NCI-H2107 treated with DMSO at 0.1 percent for 48 hours (cell line): Measurements from ENCODE around the gene ZNF814.
"Not testable (repeated sequence)": the region's sequence is repeated elsewhere in the genome, so short reads cannot be mapped to it uniquely, and the experiment has no call there.

Experiments used
- DNase-seq: peaks from one replicate; lab custom pipeline; 2025; ENCODE audit not compliant: unreplicated experiment; lab: John Stamatoyannopoulos, UW

ZNF814 gene

DNA sequence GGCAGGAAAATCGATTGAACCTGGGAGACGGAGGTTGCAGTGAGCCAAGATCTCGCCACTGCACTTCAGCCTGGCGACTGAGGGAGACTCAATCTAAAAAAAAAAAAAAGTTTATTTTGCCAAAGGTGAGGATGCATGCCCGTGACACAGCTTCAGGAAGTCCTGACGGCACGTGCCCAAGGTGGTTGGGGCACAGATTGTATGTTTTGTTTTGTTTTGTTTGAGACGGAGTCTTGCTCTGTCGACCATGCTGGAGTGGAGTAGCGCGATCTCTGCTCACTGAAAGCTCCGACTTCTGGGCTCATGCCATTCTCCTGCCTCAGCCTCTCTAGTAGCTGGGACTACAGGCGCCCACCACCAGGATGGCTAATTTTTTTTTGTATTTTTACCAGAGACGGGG lies 70.9 kb downstream of the ZNF814 start:
- no peak for DNase-seq

- no peak for DNase-seq
These were observed 72.2 kb downstream of the ZNF814 start for GRCh38 chr19:57816652-57817051.

GRCh38 chr19:57815247-57816075 lies 73.4 kb downstream of the ZNF814 start:
- DNase-seq, result no peak

GRCh38 chr19:57814505-57815246 lies 74.2 kb downstream of the ZNF814 start, which contains the start of gene ZNF552:
TSS of gene ZNF552 (minus strand) at chr19:57814913. CDS start at chr19:57814743, 170 bp downstream.
- DNase-seq, result peak; percentile 88

DNA sequence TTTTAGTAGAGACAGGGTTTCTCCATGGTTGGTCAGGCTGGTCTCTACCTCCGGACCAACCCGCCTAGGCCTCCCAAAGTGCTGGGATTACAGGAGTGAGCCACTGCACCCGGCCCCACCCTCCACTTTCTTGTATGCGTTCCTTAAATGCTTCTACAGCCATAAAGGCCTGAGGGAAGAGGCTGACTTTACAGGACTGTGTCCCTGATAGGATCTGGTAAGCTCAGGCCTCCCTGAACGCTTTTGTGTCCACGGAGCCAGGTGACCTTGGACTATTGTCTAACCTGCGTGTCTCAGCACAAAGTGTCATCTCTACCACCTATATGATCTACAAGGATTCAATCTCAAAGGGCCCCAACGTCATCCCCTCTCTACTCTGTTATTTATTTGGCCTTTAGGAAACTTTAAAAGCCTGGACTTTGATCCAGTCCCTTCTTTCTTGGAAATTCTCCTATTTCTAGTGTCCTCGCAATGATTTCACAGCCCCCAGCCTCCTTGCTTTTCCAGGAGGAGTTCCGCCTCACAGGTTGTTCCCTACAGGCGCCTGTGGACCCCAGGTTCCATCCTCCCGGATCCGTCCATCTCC lies 74.8 kb downstream of the ZNF814 start:
- DNase-seq, result no peak

DNA sequence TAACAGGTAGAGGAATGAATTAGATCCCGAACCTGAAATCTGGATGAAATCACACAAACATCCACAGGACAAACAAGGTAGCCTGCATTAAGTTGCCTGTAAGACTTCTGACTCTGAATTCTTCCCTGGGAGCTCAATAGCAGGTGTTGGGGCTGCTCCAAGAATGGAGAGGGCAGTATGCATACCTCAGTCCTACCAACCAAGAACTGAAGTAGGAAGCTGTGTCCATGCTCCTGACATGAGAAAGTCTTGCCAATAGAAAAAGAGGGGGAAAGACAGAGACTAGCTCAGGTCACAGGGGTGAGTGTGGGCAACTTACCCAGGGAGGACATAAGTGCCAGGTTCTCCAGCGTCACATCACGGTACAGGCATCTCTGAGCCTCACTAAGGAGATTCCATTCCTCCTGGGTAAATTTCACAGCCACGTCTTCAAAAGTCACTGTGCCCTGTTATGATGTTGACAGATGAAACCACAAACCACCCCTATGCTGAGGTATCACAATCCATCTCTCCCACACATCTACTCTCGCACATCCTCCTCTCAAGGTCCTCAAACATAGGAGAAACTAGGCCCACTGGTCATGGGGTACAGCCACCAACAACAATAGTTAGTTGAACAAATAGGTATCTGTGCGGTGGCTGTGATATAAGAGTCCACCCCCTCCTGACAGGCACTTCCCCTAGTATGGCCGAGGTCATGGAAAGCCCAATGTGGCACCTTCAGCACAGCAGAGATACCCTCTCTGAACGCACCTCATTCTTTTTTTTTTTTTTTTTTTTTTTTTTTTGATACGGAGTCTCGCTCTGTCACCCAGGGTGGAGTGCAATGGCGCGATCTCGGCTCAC lies 75.6 kb downstream of the ZNF814 start:
- not testable (repeated sequence) for DNase-seq

GRCh38 chr19:57812226-57812625 lies 76.6 kb downstream of the ZNF814 start:
- DNase-seq, result no peak

DNA sequence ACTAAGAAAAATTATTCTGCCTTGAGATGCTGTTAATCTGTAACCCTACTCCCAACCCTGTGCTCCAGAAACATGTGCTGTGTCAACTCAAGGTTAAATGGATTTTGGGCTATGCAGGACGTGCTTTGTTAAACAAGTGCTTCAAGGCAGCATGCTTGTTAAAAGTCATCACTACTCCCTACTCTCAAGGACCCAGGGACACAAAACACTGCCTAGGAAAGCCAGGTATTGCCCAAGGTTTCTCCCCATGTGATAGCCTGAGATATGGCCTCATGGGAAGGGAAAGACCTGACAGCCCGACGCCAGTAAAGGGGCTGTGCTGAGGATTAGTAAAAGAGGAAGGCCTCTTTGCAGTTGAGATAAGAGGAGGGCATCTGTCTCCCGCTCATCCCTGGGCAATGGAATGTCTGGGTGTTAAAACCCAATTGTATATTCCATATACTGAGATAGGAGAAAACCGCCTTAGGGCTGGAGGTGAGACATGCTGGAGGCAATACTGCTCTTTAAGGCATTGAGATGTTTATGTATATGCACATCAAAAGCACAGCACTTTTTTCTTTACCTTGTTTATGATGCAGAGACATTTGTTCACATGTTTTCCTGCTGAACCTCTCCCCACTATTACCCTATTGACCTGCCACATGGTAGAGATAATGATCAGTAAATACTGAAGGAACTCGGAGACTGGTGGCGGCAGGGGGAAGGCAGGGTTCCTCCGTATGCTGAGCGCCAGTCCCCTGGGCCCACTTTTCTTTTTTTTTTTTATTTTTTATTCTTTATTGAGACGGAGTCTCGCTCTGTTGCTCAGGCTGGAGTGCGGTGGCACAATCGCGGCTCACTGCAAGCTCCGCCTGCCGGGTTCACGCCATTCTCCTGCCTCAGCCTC lies 78.2 kb downstream of the ZNF814 start:
- not testable (repeated sequence) for DNase-seq

GRCh38 chr19:57807541-57807940 lies 81.3 kb downstream of the ZNF814 start:
- DNase-seq, result no peak

DNA sequence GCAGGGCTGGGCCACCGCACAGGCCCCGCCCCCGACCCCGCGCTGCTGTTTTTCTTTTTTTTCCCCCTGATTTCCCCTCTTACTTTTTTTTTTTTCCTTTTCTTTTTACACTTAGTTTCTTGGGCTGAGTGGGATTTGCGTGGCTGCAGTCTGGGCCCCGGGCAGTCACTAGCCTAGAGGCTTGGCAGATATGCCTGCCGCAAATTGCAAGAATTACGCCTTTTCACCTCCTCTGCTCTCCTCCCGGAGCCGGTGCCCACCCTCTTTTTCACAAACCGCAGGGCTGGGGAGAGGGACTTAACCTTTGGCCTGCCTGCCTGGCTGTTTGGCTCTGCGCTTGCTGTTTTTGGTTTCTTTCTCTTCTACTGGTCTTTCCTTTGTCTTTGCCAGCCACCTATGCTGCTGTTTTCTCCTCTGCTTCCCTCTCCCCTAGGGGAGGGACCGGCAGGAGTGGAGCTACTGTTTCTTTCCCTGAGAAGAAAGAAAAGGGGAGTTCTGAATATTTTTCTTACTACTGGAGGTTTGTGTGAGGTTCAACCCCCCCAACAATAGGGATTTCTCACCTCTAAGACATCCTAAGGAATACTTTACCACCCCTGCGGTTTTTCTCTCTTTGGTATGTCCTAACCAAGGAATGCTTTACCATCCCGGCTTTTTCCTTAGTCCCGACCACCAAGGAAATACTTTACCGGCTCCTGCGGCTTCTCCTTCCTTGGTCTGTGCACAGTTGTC lies 85.1 kb downstream of the ZNF814 start:
- DNase-seq, result no peak

DNA sequence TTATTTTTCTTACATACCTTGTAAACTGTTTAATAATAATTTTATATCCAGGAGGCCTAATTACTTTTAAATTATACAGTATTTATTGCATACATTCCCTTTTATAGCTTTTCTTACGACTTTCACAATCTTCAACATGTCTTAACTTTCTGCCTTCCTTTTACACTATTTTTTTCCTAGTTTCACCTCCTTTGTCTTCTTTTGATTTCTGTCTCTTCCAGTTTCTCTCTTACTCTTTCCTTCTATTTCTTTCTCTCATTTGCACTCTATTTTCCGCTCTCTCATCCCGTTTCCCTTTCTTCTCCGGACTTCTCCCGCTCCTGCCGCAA lies 85.6 kb downstream of the ZNF814 start:
- no peak for DNase-seq

- DNase-seq, result no peak
These were observed 86.6 kb downstream of the ZNF814 start for GRCh38 chr19:57802269-57802668.

GRCh38 chr19:57800696-57801095 lies 88.1 kb downstream of the ZNF814 start:
- DNase-seq, result no peak
